NB4 (cell line): ENCODE measurements around the gene PDCD2.
"Not testable (repeated sequence)": the region's sequence is repeated elsewhere in the genome, so short reads cannot be mapped to it uniquely, and the experiment has no call there.

Source experiments
- DNase-seq: peaks from one replicate; pipeline ENCODE4 v3.0.0; 2010; ENCODE audit warnings: low read depth
- H3K4me3 ChIP-seq: one replicate; pipeline ENCODE4 v1.5.1; 2011; ENCODE audit warnings: mild to moderate bottlenecking, low read depth, low read length, moderate library complexity
- CTCF ChIP-seq: IDR thresholded peaks from one replicate; pipeline ENCODE4 v1.5.1; 2012; ENCODE audit warnings: low read depth, low read length
- MYC ChIP-seq: IDR thresholded peaks from 2 replicates; pipeline ENCODE4 v1.6.1; 2011; ENCODE audit warnings: low read depth, low read length
- POLR2A ChIP-seq: IDR thresholded peaks from 2 replicates; pipeline ENCODE4 v1.6.1; 2011; ENCODE audit warnings: mild to moderate bottlenecking; ENCODE audit not compliant: insufficient read length; ENCODE audit errors: extremely low read depth
- TF ChIP-seq, protein P1 (sequence below): IDR thresholded peaks from 2 replicates; pipeline ENCODE4 v1.6.1; 2011; ENCODE audit warnings: low read depth, low read length

PDCD2 gene

GRCh38 chr6:170536671-170537070 is 47.8 kb downstream of the PDCD2 start:
- no peak for DNase-seq
- H3K4me3 ChIP-seq, result no peak overlapping the region

DNA sequence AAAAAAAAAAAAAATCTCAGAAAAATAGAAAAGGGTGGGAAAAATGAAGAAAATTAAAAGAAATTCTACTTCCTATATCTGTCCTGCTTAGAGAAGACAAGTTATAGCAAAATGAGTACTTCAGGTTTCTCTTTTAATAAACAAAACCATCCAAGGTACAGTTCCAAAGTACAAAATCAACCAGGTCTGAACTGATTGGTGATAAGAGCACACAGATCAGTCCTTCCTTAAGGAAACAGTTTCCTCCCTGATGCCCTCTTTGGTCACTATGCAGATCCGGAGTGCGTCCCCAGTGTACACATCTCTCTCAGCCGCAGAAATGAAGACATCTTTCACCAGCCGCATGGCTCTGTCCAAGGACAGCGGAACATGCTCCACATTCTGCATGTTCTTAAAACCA is 49.4 kb downstream of the PDCD2 start:
- DNase-seq, result no peak
- no peak overlapping the region for H3K4me3 ChIP-seq
- TF ChIP-seq MYC (no peak), POLR2A (no peak), CTCF (no peak)
- TF ChIP-seq, protein P1, sequence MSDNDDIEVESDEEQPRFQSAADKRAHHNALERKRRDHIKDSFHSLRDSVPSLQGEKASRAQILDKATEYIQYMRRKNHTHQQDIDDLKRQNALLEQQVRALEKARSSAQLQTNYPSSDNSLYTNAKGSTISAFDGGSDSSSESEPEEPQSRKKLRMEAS, result no peak

More at GRCh38 chr6:170536671-170537070, 47.8 kb downstream of the PDCD2 start:
- TF ChIP-seq CTCF, result no peak
- TF ChIP-seq POLR2A, result no peak
- TF ChIP-seq MYC, result no peak
- TF ChIP-seq, protein P1, result no peak

- no peak for DNase-seq
- TF ChIP-seq, protein P1, result no peak
- TF ChIP-seq MYC (no peak), POLR2A (no peak), CTCF (no peak)
- no peak overlapping the region for H3K4me3 ChIP-seq
Observed at GRCh38 chr6:170533792-170534191, 50.6 kb downstream of the PDCD2 start.

DNA sequence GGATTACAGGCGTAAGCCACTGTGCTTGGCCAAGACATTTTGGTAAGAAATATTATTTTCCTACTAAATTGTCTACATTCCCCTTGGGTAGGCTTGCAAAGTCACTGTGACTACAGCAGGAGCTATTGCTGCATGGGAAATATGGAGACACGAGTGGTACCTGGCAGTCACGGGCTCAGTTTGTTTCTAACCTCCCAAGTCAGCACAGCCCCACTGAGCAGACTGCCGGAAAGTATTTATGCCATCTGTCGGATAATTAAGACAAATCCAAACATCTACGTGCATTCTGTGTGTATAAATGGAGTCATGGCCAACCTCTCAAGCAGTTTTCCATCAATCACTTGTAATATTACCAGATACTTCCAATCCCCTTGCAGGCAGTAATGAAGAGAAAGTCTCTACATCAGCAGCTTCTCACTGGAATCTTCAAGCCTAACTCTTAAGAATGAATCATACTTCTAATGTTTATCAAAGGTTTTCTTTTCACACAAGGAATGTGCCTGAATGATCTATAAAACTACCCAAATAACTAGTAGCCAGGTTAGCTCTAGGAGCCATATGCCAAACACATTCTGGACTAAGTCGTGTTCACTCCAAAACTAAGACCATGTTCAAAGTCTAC is 51.5 kb downstream of the PDCD2 start:
- TF ChIP-seq CTCF (no peak), POLR2A (no peak), MYC (no peak)
- TF ChIP-seq, protein P1, result no peak
- no peak for DNase-seq
- H3K4me3 ChIP-seq, result no peak overlapping the region

DNA sequence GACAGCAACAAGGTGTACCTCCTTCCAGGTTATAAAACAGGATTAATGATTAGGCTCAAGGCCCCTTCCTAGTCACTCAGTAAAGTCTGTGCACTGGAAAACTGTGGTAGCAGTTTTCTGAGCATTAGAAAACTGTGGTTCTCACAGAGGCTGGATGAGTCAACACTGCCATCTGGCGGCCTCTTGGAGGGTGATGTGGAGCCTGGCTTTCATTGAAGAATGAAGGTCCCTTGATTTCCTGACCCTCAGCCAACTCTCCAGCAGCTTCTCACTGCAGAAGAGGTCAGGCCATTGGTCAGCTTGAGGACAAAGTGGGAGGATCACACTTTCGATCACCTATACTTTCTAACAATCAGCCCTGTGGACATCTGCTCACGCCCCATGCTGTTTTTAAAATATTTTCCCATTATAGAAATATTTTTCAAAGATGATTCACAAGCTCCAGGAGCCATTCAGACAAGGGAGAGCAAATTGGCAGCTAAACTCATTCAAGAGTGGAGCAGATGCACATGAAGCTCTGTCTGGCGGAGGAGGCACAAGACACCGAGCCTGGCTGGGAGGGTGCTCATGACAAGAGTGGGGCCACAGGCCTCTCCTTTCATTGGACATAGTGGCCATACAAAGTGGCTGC is 54.5 kb downstream of the PDCD2 start:
- TF ChIP-seq MYC, result no peak
- peak; percentile 94 for TF ChIP-seq CTCF
- peak; percentile 78 for DNase-seq
- no peak overlapping the region for H3K4me3 ChIP-seq

DNA sequence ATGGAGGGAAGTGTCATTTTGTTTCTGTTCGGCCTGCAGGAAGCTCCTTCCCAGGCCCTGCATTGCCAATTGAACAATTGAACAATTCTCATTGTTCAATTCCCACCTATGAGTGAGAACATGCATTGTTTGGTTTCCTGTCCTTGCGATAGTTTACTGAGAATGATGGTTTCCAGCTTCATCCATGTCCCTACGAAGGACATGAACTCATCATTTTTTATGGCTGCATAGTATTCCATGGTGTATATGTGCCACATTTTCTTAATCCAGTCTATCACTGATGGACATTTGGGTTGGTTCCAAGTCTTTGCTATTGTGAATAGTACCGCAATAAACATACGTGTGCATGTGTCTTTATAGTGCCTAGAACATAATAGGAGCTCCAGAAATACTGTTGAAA is 56.4 kb downstream of the PDCD2 start:
- not testable (repeated sequence) for DNase-seq

More for the DNA sequence above, 56.4 kb downstream of the PDCD2 start:
- H3K4me3 ChIP-seq, result not testable (repeated sequence)
